Bronchial epithelial cell (primary cell): Measurements from ENCODE around the gene NMS. TPM values are rescaled to one million over a fixed set of nuclear protein-coding genes. Genes with fewer than 3 reads are reported as not detected.

Experiments
- DNase-seq: peaks from one replicate; pipeline ENCODE4 v3.0.0-alpha.2; 2010; ENCODE audit warnings: low read depth
- FAIRE-seq: peaks from 2 replicates; lab custom pipeline; 2011; peaks lifted over from hg19 to GRCh38; lab: Jason Lieb, UNC
- H3K27me3 ChIP-seq: 2 replicates; pipeline ENCODE4 v1.5.1; 2011; ENCODE audit warnings: low read length; ENCODE audit not compliant: control insufficient read depth, insufficient read depth
- H3K36me3 ChIP-seq: 2 replicates; pipeline ENCODE4 v1.5.1; 2011; ENCODE audit warnings: low read length; ENCODE audit not compliant: control insufficient read depth, insufficient read depth
- H3K4me3 ChIP-seq: 2 replicates; pipeline ENCODE4 v1.5.1; 2011; ENCODE audit warnings: mild to moderate bottlenecking, low read depth, low read length, control low read depth
- total RNA-seq: library from RNA; depleted of rRNA; stranded (reverse); fragments of >200 nt; gene quantifications from 2 replicates; pipeline ENCODE4 v1.2.1, GENCODE V29; 2014
- TF ChIP-seq, protein P1 (sequence below): IDR thresholded peaks from 2 replicates; pipeline ENCODE4 v1.5.1; 2011; ENCODE audit warnings: mild to moderate bottlenecking, moderate library complexity, low read length, control low read depth, inconsistent platforms; ENCODE audit not compliant: insufficient read depth, severe bottlenecking

Gene NMS
- total RNA-seq, 1 donor from 2014 or later, result not detected

DNA sequence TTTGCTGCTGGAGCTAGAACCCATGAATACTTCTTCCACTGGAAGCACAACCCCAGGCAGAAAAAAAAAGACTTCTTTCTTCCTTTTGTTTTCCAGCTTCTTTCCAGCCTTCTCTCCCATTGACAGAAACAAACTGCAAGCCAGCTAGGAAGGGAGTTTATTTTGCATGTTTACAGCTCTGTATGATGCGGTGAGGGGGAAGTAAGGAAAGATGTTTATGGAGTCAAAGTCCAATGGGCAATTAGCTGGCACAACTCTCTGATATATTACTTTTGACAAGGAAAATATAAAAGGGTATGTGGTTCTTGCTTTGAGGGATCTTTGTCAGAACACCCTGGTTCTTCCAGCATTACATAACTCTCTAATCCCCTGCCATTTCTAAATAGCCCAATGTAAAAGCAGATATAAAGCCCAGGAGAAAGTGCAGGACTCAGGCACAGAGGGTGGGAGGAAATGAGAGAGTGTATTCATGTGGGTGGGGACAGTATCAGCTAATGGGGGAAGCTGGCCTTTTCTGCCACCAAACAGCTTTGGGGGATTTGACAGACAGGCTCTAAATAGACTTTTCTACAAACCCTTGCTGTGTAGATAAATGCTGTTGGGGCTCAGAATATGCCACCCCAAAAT is 9.3 kb upstream of the NMS start:
- no peak for FAIRE-seq
- TF ChIP-seq, protein P1, sequence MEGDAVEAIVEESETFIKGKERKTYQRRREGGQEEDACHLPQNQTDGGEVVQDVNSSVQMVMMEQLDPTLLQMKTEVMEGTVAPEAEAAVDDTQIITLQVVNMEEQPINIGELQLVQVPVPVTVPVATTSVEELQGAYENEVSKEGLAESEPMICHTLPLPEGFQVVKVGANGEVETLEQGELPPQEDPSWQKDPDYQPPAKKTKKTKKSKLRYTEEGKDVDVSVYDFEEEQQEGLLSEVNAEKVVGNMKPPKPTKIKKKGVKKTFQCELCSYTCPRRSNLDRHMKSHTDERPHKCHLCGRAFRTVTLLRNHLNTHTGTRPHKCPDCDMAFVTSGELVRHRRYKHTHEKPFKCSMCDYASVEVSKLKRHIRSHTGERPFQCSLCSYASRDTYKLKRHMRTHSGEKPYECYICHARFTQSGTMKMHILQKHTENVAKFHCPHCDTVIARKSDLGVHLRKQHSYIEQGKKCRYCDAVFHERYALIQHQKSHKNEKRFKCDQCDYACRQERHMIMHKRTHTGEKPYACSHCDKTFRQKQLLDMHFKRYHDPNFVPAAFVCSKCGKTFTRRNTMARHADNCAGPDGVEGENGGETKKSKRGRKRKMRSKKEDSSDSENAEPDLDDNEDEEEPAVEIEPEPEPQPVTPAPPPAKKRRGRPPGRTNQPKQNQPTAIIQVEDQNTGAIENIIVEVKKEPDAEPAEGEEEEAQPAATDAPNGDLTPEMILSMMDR, result no peak
- DNase-seq, result no peak
- Histone ChIP-seq H3K27me3 (no peaks in the 10 kb centered on the region), H3K4me3 (no peak overlapping the region), H3K36me3 (no peaks in the 10 kb centered on the region)

DNA sequence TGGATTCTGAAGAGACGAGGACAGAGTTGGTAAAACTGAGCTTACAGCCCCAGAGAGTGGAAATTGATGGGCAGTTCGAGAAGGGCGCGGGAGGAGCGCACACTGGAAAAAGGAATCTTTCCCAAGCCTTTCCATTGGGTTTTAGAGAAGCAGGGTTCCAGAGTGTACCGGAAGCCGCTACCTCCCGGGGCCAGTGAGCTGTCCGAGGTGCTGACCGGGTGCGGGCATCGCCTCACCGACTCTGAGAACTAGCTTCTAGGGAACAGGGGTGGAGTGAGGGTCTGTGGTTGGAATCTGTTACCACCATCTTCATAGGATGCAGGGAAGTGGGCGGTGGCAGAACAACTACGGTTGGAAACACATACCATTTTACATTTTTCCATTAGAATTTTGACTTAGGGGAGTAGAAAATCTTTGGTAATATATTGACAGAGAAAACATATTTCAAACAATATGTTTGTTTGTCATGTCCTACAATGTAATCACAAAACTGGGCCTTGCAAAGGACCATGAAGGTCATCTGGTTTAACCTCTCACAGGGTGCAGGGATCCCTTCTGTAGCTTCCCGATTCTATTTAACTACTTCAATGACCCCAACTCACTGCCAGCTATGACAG is 724 bp downstream of the NMS start:
- Histone ChIP-seq H3K4me3 (no peak overlapping the region), H3K27me3 (no peaks in the 10 kb centered on the region), H3K36me3 (no peaks in the 10 kb centered on the region)
- TF ChIP-seq, protein P1, result no peak
- DNase-seq (no peak), FAIRE-seq (no peak)

DNA sequence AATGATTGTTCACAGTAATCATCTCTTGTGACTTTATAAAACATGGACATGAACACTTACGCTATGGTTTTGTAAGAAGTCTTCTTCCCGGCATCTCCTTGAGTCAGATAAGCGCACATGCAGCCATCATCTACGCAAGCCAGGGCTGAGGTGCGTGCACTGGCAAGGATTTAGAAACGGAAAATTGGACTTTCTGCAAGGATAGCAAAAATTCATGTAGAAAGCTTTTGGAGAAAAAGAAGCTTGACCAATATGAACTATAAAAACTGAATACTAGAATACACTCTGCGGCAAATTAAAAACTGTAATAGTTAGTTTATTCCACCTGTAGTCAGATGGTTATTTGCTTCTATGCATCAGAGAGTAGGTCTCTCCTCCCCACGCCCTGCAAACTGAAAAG is 6.3 kb downstream of the NMS start:
- Histone ChIP-seq H3K27me3 (no peaks in the 10 kb centered on the region), H3K36me3 (no peaks in the 10 kb centered on the region), H3K4me3 (no peak overlapping the region)
- FAIRE-seq (no peak), DNase-seq (no peak)
- TF ChIP-seq, protein P1, result no peak

DNA sequence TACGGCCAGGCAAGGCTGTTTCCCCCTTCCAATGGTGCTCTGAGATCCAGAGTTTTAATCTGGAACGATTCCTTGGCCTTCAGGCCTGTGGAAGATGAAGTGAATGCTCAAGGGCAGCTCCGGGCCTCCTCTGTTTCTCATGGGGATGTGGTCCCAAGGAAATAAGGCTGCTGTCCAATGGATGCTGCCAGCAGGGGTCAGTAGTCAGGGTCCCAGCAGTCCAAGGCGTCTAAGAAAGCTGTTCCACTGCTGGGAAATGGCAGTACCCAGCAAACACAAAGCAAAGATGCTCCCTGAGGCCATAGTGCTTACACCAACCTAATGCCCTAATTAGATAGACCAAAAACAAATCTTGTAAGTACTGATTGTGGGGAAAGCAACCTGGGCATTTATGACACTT is 12.5 kb downstream of the NMS start:
- Histone ChIP-seq H3K27me3 (no peaks in the 10 kb centered on the region), H3K36me3 (no peaks in the 10 kb centered on the region), H3K4me3 (no peak overlapping the region)
- FAIRE-seq (no peak), DNase-seq (no peak)
- TF ChIP-seq, protein P1, result no peak

DNA sequence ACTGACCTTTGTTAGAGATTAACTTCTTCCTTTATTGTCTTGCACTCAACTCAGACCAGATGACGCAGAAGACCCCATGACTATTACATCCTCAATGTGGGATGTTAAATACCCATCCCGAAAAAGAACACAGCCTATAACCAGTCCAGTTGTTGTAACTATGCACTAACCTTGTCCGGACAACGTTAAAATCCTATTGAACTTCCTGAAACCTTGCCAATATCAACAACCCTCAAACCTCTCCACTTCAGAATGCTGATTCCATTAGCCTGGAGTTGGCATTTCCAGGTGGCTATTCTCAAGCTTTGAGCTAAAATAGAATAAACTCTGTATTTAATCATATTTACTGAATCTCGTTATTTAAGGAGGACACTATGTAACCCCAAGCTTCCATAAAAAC is 13.6 kb downstream of the NMS start:
- Histone ChIP-seq H3K36me3 (no peaks in the 10 kb centered on the region), H3K27me3 (no peaks in the 10 kb centered on the region), H3K4me3 (no peak overlapping the region)
- no peak for DNase-seq
- TF ChIP-seq, protein P1, result no peak
- FAIRE-seq, result no peak
